ENCODE results near the gene CLEC20A.
"Not testable (repeated sequence)": the region's sequence is repeated elsewhere in the genome, so short reads cannot be mapped to it uniquely, and the experiment has no call there.

The CLEC20A gene

DNA sequence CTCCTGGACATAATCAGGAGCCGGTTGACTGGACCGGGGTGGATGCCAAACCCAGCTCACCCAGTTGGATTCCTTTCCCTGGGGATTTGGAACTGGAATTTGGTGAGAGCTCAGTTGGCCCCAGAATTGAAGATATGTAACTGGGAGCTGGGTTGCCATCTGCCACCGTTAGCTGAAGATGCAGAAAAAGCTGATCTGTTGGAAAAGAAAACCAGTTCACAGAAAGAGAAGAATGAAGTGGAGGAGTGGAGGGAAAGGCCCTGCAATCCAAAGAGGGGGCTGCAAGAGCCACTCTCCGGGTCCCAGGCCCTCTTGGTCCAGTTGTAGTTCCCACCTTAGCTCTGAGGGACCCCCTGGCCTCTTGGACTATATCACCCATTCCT lies 32.2 kb upstream of the CLEC20A start:
- no peak for DNase-seq

DNA sequence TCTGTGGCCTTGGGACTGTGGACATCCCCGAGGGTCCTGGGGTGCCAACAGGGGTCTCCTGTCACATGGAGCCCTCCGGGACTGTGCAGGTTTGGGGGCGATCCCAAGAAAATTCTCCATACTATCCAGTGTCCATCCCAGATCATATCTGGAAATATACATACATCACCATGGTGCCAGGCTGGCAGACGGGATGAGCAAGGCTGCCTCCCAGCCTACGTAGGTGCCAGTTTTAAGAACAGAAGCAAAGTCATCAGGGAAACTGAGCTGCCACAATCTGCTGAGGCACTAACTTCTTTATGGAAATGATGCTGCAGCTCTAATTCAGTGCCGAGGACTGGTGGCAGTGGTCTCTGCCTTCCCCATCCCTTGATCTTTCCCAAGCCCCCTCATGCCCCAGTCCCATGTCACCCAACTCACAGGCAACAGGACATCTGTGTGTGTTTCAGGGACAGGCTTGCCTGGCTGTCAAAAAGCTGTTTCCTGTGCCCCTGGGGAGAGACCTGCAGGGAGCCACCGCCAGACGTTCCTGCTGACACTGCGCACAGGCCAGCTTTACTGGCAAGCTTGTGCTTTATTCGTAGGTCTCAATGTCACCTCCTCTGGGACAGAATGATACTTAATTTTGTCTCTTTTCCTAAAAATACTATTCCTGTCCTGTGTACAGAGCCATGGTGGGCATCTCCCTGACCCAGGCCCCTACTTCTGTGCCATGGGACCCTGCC lies 31.6 kb upstream of the CLEC20A start:
- DNase-seq = peak; percentile 54

- DNase-seq = no peak
Measured at GRCh38 chr1:178527117-178527516, 30.4 kb upstream of the CLEC20A start.

DNA sequence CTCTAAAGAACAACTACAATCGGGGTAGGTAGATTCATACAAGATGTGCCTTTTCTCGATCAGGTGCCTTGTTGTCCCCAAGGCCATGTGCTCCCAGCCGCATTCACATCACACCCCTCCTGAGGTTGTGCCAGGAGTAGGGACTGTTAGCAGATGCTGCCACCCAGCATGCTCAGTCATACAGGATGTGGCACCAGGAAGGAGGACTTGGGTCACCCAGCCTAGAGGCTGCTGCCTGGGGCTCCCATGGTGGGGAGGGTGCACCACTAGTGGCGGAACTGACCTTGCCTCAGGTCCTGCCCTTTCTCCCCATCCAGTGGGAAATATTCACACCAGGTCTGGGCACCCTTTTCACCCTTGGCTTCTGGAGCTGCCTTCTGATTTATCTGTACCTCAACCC lies 24.5 kb upstream of the CLEC20A start:
- DNase-seq = no peak

DNA sequence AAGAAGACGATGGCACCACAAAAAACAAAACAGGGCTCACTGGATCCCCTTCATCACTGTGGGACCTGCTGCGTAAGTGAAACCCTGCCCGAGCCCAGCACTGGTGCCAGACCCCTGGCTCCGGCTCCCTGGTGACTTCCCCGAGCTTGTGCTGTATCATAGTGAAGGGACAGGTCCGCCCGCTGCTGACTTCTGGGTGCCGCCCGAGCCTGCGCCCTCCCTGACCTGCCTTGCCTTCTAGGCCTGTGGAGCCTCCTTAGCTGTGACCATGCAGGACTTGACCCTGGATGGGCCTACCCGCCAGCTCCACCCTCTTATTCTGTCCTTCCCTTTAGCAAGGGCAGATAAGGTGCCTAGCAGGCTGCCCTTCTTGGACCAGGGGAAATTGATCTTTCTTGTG lies 24.0 kb upstream of the CLEC20A start:
- DNase-seq = no peak

- no peak for DNase-seq
Measured at GRCh38 chr1:178518894-178519293, 22.1 kb upstream of the CLEC20A start.

GRCh38 chr1:178516110-178516509 lies 19.3 kb upstream of the CLEC20A start:
- DNase-seq = no peak

DNA sequence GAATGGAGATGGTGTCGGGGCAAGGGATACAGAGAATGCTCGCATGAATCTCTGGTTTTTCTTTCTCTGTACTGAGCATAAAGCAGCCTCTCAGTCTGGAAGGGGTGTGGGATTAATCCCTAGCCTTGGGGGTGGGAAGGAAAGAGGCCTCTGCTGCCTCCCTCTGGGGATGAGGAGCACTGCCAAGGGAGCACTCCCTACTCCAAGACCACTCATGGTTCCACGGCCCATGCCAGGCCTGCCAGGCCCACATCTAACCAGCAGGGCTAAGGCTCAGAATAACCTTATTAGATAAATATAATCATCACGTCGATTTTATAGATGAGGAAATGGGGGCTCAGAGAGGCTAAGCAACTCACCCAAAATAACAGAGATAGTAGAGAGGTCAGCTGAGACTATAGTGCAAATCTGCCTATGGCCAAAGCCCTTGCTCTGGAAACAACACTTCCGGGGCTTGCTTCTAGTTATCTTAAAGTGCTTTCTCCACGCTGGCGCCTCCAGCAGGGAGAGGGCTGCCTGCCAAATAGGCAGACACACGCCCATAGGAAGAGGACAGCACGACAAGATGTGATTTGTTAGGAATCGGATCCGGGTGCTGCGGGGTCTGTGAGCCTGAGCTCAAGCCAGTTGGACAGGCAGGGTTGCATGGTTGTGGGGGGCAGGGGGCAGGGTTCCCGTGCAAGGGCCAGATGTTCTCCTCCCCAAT lies 16.7 kb upstream of the CLEC20A start:
- DNase-seq = peak; percentile 21

- DNase-seq = no peak
Measured at GRCh38 chr1:178512566-178513277, 16.0 kb upstream of the CLEC20A start, which contains the start of gene TEX35. Gene TEX35 (plus strand): TSS chr1:178513109. CDS start chr1:178513189, 80 bp downstream.

DNA sequence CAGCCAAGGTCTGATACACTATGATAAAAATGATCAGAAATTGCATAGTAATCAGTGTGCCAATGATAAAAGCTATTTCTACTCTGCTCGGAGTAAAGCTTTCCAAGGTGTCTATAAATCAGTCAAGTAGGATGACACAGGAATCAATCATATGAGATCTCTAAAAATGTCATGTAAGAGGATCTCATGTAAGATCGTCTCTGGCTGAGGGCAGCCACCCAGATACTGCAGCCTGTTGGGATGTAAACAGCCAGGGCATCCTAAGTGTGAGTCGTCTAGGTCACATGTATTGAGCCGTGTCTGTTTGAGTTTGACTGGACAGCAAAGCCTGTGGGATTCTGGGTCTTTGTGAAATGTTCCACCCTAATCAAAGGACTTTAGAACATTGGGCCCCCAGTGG lies 13.4 kb upstream of the CLEC20A start:
- no peak for DNase-seq

DNA sequence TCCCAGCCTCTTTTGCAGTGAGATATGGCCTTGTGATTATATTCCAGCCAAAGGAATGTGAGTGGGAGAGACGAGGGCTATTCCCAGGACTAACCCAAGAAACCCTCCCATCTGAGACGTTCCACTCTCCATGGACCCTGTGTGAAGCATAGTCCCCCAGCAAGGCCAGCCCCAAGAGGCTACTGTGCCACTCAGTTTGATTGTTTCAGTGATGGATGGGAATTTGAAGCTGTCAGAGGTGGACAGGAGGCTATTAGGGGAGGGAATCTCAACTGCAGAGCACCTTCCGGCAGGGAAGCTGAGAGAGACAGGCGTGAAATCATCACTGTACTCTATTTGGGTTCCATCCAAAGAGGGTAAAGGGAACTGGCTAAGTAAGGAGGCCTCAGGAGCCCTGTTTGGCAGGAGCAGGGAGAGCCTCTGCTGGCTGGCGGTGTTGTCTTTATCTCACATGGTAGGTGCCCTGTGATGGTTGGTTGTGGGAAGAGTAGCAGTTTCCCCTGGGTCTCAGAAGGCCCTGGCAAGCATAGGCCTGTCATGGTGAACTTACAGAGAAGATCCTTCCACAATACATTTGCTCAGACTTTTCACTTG lies 12.7 kb upstream of the CLEC20A start:
- no peak for DNase-seq

DNA sequence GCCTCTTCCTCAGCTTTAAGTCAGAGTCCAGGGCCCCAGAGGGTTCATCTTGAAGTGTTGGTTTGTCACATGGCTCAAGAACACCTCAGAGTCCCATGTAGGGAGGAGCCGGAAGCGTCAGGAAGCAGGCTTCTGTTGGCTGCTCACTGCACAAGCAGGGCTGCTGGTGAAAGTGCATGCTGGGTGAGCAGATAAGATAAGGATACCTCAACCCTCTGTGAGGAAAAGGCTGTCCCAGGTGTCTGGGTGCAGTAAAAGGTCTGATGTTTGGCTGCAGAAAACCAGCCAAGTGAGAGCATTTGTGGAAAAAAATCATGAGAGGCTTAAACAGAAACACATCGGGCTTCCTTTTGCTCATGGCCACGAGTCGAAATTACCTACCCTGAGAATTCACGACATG lies 9.9 kb upstream of the CLEC20A start:
- DNase-seq = no peak

DNA sequence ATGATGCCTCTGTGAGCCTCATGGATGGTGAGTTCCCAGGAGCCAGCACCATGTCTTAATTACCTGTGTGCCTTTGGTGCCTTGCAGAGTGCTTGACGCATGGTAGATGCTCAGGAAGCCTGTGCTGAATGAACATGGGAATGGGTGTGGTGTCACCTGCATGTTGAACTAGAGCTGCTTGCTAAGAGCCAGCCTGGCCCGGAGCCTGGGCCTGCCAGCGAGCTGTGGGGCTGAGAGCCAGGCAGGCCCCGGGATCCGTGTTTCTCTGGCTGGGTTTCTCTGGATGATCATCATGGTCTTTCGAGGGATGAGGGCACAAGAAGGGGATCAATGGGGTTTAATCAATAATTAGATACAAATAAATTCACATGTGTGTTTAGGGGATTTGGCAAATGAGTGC lies 9.4 kb upstream of the CLEC20A start:
- DNase-seq = no peak

DNA sequence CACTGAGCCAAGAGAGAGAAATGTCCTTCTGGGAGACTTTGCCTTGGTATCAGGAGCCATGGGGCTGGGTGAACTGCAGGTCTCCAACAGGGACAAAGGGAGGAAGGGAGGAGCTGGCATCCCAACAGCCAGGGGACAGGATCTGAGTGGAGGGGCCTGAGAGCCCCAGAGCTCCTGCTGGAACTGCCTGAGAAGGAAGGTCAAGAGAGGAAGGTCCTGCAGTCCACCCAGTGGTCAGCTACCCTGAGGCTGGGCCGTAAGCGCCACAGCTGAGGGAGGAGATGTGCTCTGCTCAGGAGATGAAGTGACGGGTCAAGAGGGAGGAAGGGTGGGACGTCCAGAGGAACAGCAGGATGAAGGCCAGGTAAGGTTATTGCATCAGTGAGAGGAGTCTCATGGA lies 7.5 kb upstream of the CLEC20A start:
- no peak for DNase-seq

GRCh38 chr1:178503849-178504248 lies 7.1 kb upstream of the CLEC20A start:
- no peak for DNase-seq

DNA sequence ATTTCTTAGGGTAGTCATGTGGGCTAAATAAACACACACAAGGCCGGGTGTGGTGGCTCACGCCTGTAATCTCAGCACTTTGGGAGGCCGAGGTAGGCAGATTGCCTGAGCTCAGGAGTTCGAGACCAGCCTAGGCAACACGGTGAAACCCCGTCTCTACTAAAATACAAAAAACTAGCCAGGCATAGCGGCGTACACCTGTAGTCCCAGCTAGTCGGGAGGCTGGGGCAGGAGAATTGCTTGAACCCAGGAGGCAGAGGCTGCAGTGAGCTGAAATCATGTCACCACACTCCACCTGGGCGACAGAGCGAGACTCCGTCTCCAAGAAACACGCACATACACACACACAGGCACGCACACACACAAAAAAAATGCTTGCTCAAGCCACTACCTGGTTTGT lies 6.6 kb upstream of the CLEC20A start:
- DNase-seq = not testable (repeated sequence)

- DNase-seq = no peak
Measured at GRCh38 chr1:178502856-178503255, 6.1 kb upstream of the CLEC20A start.

DNA sequence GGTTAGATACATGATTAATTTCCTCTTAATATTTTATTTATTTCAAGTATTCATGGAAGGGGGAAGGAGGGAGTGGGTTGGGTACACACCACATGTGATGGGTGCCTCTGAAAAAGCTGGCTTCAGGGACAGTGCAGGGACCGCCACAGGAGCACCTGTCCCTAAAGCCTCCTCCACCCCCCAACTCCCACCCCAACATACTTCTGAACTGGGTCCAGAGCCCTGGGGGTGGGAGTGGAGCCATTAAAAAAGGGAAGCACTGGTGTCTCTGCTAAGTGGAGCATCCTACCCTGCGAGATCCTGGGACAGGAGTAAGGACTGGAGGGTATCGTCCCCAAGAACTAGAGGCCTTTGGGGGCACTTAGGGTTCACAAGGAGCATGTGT lies 5.6 kb upstream of the CLEC20A start:
- no peak for DNase-seq

GRCh38 chr1:178501705-178502329 lies 5.1 kb upstream of the CLEC20A start:
- DNase-seq = peak; percentile 55

GRCh38 chr1:178500936-178501554 lies 4.3 kb upstream of the CLEC20A start:
- no peak for DNase-seq

DNA sequence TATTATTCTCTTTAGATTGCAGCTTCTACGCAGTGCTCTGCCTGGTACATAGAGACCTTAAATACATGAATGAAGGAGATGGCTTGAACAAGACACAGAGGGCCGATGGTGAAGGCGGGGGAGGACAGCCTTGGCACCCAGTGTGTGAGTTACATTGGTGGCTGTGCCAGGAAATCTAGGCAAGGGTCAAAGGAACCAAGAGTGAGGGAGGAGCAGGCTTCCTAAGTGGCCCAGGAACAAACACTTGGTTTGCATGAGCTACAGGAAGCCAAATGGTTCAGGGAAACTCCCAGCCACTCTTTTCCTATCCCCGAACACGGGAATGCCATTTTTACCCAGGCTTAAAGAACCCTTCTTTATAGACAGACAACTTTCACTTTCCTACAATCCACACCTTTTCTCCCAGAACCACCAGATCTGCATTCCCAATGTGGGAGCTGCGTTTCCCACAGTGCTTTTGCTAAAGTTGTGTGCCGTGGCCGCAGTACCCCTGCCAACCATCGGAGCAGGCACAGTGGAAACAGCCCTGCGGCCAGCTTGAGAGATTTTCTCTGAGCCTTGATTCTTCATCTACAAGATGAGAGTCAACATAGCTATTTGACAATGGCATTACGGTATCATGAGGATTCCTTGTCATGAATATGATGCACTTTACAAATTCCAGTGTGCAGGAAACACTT lies 3.5 kb upstream of the CLEC20A start:
- no peak for DNase-seq

All from NCI-H1694 (cell line).